ENCODE results near the gene FAM168A.

The FAM168A gene

DNA sequence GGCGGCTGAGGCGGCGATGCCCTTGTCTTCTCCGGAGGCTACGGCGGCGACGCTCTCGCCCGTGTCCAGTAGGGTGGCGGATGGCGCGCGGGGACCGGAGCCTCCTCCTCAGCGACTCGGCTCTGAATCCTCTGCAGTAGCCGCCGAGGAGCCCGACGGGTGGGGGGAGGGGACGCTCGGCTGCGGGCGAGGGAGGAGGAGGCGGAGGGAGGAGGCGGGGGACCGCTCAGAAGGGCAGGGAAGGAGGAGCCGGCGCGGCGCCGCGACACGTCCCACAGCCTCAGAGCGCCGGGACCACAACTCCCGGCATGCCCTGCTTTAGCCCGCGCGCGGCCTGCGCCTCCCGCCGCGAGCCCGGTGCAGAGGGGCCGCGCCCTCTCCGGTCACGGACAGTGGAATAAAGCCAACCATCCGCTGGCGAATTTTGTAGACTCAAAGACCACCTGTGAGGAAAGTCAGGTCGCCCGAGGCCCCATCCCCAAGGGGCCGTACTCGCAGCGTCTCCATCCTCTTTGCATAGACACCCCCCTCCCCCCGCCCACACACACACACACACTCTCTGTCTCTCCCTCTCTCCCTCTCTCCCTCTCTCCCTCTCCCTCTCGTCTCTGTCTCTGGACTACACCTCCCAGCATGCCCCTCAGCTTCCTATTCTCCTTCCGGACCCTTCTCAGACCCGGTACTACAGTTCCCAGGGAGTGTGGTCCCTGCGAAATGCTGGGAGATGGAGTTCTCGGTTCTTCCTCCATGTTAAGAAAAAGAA lies at the start of gene FAM168A:
Gene FAM168A (minus strand): TSS at position 157 of the 763 bp plus-strand sequence. CDS start 129,638 bp downstream, outside the sequence.
- peak within 1 kb of the TSS; percentile 46 for H3K9ac ChIP-seq (ENCODE audit: low read length)
- H3K27me3 ChIP-seq (ENCODE audit: control insufficient read depth, insufficient read depth, low read length) = no peaks in the 10 kb centered on the region
- H3K4me3 ChIP-seq (ENCODE audit: low read length) = peak within 1 kb of the TSS; percentile 82
- peak within 1 kb of the TSS; percentile 78 for H3K27ac ChIP-seq (ENCODE audit: low read depth, low read length)
- peaks cover 6% of the 10 kb centered on the region for H3K4me1 ChIP-seq (ENCODE audit: control insufficient read depth, insufficient read depth, low read length)
- H3K36me3 ChIP-seq (ENCODE audit: control insufficient read depth, insufficient read depth, low read length) = no peaks in the 10 kb centered on the region

DNA sequence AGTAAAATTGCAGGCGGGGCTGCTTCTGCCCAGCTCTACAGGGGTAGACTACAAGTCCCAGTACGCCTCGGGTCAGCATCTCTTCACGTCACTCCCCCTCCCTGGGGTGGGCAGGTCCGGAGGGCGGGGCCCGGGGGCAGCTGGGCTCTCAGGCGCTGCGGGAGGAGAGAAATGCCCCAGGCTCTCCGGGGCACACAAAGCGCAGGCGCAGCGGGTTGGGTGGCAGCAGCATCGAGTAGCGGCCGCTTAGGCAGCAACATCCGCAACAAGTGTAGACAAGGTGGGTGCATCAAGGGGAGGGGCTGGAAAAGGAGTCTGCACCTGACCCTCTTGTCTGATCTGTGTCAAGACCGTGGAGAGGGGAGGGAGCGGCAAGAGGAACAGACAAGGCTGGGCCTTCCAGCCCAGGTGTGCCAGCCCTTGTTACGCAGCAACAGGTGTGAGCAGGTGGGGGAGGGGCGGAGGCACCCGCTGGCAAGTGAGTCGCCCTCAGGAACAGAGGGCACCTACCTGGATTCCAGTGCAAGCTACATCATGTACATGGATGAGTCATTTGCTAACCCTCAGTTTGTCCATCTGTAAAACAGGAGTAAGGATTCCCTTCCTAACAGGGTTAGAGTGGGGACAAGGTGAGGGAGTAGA lies 49.7 kb upstream of the FAM168A start:
- Histone ChIP-seq H3K27me3 (ENCODE audit: control insufficient read depth, insufficient read depth, low read length) (no peaks in the 10 kb centered on the region), H3K27ac (ENCODE audit: low read depth, low read length) (no peak overlapping the region), H3K4me1 (ENCODE audit: control insufficient read depth, insufficient read depth, low read length) (no peaks in the 10 kb centered on the region), H3K36me3 (ENCODE audit: control insufficient read depth, insufficient read depth, low read length) (no peaks in the 10 kb centered on the region), H3K9ac (ENCODE audit: low read length) (no peak overlapping the region), H3K4me3 (ENCODE audit: low read length) (peak overlapping the region; percentile 62)

DNA sequence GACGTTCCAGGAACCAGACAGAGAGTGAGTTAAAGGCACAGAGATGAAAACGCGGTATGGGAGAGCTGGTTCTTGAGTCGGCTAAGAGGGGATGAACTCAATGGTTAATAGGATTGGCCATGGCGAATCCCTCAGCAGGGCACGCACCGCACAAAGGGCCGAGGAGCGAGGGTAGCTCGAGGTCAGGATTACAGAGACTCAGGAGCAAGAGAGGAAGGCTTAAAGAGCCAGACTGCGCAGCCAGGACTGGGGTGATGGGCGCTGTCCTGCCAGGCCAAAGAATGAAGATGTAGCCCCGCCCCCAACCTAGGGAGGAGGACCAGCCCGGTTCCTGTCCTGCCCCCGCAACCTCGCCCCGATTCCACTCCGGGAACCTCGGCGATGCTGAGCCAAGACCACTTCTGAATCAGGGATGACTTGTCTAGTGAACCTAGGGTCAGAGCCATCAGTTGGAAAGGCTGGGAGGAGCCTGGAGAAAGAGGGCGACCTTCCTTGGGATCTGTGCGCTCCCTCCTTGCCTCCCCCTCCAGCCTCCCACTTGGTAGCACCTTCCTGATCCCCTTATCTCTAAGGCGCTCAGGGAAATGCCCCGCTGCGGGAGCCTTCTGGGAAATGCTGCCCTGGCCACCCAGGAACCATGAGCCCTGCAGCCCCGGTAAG lies 48.2 kb upstream of the FAM168A start, which contains the start of gene PLEKHB1:
Gene PLEKHB1 (plus strand): TSS at position 610 of the 660 bp plus-strand sequence. CDS start 28 bp downstream, at position 638.
- Histone ChIP-seq H3K9ac (ENCODE audit: low read length) (no peak within 1 kb of the TSS), H3K27me3 (ENCODE audit: control insufficient read depth, insufficient read depth, low read length) (no peaks in the 10 kb centered on the region), H3K36me3 (ENCODE audit: control insufficient read depth, insufficient read depth, low read length) (no peaks in the 10 kb centered on the region), H3K27ac (ENCODE audit: low read depth, low read length) (no peak within 1 kb of the TSS), H3K4me1 (ENCODE audit: control insufficient read depth, insufficient read depth, low read length) (no peaks in the 10 kb centered on the region), H3K4me3 (ENCODE audit: low read length) (no peak within 1 kb of the TSS)

DNA sequence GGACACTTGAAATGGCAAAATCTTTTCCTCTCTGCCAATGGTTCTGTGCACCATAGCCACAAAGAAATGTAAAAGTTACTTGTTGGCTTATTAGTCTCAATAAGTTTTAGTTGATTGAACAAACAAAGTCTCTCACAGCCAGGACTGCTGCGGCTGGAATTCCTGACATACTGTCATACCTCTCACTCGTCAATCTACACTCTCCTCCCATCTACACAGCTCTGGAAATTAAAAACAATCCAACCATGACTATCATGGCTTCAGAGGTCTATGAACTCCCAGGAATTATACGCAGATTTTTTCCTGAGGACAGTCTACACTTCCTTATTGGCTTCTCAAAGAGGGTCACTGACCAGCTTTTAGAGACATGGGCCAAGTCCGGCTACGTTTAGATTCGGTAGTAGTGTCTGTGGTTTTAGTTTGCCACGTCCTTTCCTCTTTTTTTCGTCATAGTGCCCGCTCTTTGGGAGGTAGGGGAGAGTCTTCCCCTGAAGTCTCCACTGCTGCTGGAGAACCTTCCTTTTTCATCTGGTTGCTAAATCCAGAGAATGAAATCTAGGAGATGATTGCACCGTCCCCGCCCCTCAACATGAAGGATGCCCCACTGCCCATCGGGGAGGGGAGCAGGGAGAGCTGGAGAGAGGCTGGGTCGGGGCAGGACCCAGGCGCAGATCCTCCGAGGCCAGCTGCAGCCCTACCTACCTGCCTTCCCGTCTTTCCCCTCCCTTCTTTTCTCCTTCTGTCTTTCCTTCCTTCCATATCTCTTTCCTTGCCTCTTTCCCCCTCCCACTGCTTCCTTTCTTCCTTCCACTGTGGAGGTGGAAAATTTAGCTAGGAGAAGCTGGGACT lies 47.4 kb upstream of the FAM168A start:
- H3K9ac ChIP-seq (ENCODE audit: low read length) = no peak overlapping the region
- H3K4me1 ChIP-seq (ENCODE audit: control insufficient read depth, insufficient read depth, low read length) = no peaks in the 10 kb centered on the region
- H3K4me3 ChIP-seq (ENCODE audit: low read length) = no peak overlapping the region
- H3K36me3 ChIP-seq (ENCODE audit: control insufficient read depth, insufficient read depth, low read length) = no peaks in the 10 kb centered on the region
- H3K27ac ChIP-seq (ENCODE audit: low read depth, low read length) = no peak overlapping the region
- no peaks in the 10 kb centered on the region for H3K27me3 ChIP-seq (ENCODE audit: control insufficient read depth, insufficient read depth, low read length)

DNA sequence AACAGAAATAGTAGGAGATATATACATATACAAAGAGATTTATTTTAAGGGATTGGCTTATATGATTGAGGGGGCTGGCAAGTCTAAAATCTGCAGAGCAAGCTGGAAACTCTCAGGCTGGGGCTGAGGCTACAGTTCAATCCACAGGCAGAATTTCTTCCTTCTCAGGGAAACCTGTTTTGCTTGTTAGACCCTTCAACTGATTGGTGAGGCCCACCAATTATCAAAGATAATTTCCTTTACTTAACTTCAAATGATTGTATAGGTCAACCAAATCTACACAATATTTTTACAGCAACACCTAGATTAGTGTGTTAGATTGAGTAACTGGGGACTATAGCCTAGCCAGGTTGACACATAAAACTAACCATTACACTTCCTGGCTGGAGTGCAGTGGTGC lies 43.8 kb upstream of the FAM168A start:
- H3K36me3 ChIP-seq (ENCODE audit: control insufficient read depth, insufficient read depth, low read length) = no peaks in the 10 kb centered on the region
- H3K4me3 ChIP-seq (ENCODE audit: low read length) = no peak overlapping the region
- no peak overlapping the region for H3K27ac ChIP-seq (ENCODE audit: low read depth, low read length)
- no peak overlapping the region for H3K9ac ChIP-seq (ENCODE audit: low read length)
- H3K27me3 ChIP-seq (ENCODE audit: control insufficient read depth, insufficient read depth, low read length) = no peaks in the 10 kb centered on the region
- no peaks in the 10 kb centered on the region for H3K4me1 ChIP-seq (ENCODE audit: control insufficient read depth, insufficient read depth, low read length)

- Histone ChIP-seq H3K4me1 (ENCODE audit: control insufficient read depth, insufficient read depth, low read length) (no peaks in the 10 kb centered on the region), H3K27me3 (ENCODE audit: control insufficient read depth, insufficient read depth, low read length) (no peaks in the 10 kb centered on the region), H3K36me3 (ENCODE audit: control insufficient read depth, insufficient read depth, low read length) (no peaks in the 10 kb centered on the region), H3K27ac (ENCODE audit: low read depth, low read length) (no peak overlapping the region), H3K9ac (ENCODE audit: low read length) (no peak overlapping the region), H3K4me3 (ENCODE audit: low read length) (no peak overlapping the region)
These were observed 42.7 kb upstream of the FAM168A start for GRCh38 chr11:73640592-73640991.

DNA sequence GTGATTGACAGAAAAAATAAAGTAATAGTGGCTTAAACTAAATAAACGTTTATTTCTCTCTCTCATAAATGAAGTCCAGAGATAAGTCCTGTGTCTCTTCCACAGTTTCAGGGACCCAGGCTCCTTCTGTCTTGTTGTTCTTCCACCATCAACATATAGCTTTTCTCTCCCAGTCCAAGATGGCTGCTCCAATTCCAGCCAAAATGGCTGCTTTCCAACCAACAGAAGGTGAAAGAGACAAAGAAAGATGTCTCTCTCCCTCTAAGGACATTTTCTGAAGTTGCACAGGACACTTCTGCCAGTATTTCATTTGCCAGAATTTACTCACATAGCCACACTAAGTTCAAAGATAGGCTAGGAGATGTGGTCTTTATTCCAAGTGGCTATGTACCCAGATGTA lies 39.1 kb upstream of the FAM168A start:
- H3K4me3 ChIP-seq (ENCODE audit: low read length) = no peak overlapping the region
- H3K27me3 ChIP-seq (ENCODE audit: control insufficient read depth, insufficient read depth, low read length) = no peaks in the 10 kb centered on the region
- no peak overlapping the region for H3K9ac ChIP-seq (ENCODE audit: low read length)
- H3K36me3 ChIP-seq (ENCODE audit: control insufficient read depth, insufficient read depth, low read length) = no peaks in the 10 kb centered on the region
- no peaks in the 10 kb centered on the region for H3K4me1 ChIP-seq (ENCODE audit: control insufficient read depth, insufficient read depth, low read length)
- H3K27ac ChIP-seq (ENCODE audit: low read depth, low read length) = no peak overlapping the region

DNA sequence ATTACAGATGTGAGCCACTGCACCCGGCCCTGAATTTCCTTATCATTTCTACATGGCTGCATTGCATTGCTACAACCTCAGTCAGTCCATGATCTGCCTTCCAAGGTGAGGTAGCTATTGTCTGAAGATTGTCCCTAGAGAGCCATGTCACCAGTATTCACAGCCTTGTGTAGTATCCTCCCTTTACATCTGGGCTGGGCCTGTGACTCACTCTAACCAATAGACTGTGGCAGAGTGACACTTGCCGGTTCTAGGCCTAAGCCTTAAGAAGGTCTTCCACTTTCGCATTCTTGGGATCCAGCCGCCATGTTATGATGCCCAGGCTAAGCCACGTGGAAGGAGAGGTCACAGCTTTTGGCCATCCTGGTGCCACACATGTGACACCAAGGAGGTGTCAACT lies 38.3 kb upstream of the FAM168A start:
- no peaks in the 10 kb centered on the region for H3K36me3 ChIP-seq (ENCODE audit: control insufficient read depth, insufficient read depth, low read length)
- H3K4me3 ChIP-seq (ENCODE audit: low read length) = no peak overlapping the region
- no peak overlapping the region for H3K9ac ChIP-seq (ENCODE audit: low read length)
- H3K4me1 ChIP-seq (ENCODE audit: control insufficient read depth, insufficient read depth, low read length) = no peaks in the 10 kb centered on the region
- H3K27me3 ChIP-seq (ENCODE audit: control insufficient read depth, insufficient read depth, low read length) = no peaks in the 10 kb centered on the region
- no peak overlapping the region for H3K27ac ChIP-seq (ENCODE audit: low read depth, low read length)

GRCh38 chr11:73635721-73636120 lies 37.8 kb upstream of the FAM168A start:
- Histone ChIP-seq H3K4me3 (ENCODE audit: low read length) (no peak overlapping the region), H3K27me3 (ENCODE audit: control insufficient read depth, insufficient read depth, low read length) (no peaks in the 10 kb centered on the region), H3K4me1 (ENCODE audit: control insufficient read depth, insufficient read depth, low read length) (no peaks in the 10 kb centered on the region), H3K36me3 (ENCODE audit: control insufficient read depth, insufficient read depth, low read length) (no peaks in the 10 kb centered on the region), H3K9ac (ENCODE audit: low read length) (no peak overlapping the region), H3K27ac (ENCODE audit: low read depth, low read length) (no peak overlapping the region)

DNA sequence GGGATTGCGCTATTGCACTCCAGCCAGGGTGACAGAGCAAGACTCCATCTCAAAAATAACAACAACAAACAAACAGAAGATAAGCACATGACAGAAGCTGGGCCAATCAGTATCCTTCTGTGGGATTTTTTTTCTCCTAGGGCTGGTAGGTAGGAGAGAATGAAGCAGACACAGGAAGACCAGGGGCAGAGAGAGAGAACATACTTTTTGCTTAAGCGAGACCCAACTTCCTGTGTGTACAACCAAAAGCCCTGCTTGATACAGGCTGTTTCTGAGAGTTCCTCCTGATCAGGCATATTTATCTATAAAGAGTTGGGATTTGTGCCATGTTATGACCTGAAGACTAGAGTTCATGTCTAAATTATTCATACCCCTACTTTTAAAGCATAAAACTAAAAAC lies 36.1 kb upstream of the FAM168A start:
- H3K4me1 ChIP-seq (ENCODE audit: control insufficient read depth, insufficient read depth, low read length) = no peaks in the 10 kb centered on the region

DNA sequence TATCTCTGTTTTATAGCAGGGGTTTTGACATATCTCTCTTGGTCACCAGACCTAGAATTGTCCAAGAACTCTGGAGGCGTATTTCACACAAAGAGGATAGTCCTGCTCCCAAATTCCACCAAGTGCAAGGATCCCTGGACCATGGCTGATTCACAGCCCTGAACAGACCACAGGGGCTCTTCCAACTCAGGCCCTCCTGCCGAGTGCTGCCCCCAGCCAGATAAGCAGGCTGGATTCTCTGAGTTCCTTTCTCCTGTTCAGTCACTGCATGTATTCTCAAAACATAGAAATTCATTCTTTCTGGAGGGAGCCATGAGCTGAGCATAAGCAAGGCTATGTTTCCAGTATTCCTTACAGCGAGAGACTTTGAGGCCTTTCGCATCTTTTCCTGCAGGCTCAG lies 35.1 kb upstream of the FAM168A start:
- H3K36me3 ChIP-seq (ENCODE audit: control insufficient read depth, insufficient read depth, low read length) = no peaks in the 10 kb centered on the region
- H3K27me3 ChIP-seq (ENCODE audit: control insufficient read depth, insufficient read depth, low read length) = no peaks in the 10 kb centered on the region
- no peak overlapping the region for H3K27ac ChIP-seq (ENCODE audit: low read depth, low read length)
- no peaks in the 10 kb centered on the region for H3K4me1 ChIP-seq (ENCODE audit: control insufficient read depth, insufficient read depth, low read length)
- H3K4me3 ChIP-seq (ENCODE audit: low read length) = no peak overlapping the region
- no peak overlapping the region for H3K9ac ChIP-seq (ENCODE audit: low read length)

More for the DNA sequence above, 36.1 kb upstream of the FAM168A start:
- no peak overlapping the region for H3K27ac ChIP-seq (ENCODE audit: low read depth, low read length)
- no peak overlapping the region for H3K4me3 ChIP-seq (ENCODE audit: low read length)
- no peak overlapping the region for H3K9ac ChIP-seq (ENCODE audit: low read length)
- H3K27me3 ChIP-seq (ENCODE audit: control insufficient read depth, insufficient read depth, low read length) = no peaks in the 10 kb centered on the region
- no peaks in the 10 kb centered on the region for H3K36me3 ChIP-seq (ENCODE audit: control insufficient read depth, insufficient read depth, low read length)

- Histone ChIP-seq H3K4me3 (ENCODE audit: low read length) (no peak overlapping the region), H3K27me3 (ENCODE audit: control insufficient read depth, insufficient read depth, low read length) (no peaks in the 10 kb centered on the region), H3K36me3 (ENCODE audit: control insufficient read depth, insufficient read depth, low read length) (no peaks in the 10 kb centered on the region), H3K9ac (ENCODE audit: low read length) (no peak overlapping the region), H3K4me1 (ENCODE audit: control insufficient read depth, insufficient read depth, low read length) (no peaks in the 10 kb centered on the region), H3K27ac (ENCODE audit: low read depth, low read length) (no peak overlapping the region)
These were observed 32.0 kb upstream of the FAM168A start for GRCh38 chr11:73629907-73630306.
